Measurements from ENCODE around the gene SBK2. TPM values are rescaled to one million over a fixed set of nuclear protein-coding genes. Genes with fewer than 3 reads are reported as not detected.
"Not testable (repeated sequence)": the region's sequence is repeated elsewhere in the genome, so short reads cannot be mapped to it uniquely, and the experiment has no call there.

Gene SBK2
- total and polyA plus RNA-seq, 2 donors (not counting 3 experiments of a cell fraction or from before 2014, with no cell fraction given): not detected

DNA sequence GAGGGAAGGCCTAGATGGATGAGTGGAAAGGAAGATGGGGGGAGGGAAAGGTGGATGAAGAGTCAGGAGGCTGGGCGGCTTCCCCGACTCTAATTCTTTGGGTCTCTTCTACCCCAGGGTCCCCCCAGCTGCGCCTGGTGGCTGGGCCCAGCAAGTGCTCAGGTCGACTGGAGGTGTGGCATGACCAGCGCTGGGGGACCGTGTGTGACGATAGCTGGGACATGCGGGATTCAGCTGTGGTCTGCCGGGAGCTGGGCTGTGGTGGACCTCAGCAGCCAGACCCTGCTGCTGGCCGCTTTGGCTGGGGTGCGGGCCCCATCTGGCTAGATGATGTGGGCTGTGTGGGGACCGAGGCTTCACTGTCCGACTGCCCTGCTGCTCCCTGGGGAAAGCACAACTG is 39.2 kb downstream of the SBK2 start:
- no peak overlapping the region for H3K27ac ChIP-seq (ENCODE audit: insufficient read depth, low read depth, low read length)
- H4K20me1 ChIP-seq (replicated peaks; ENCODE audit: control insufficient read depth, extremely low read depth, insufficient read depth, low read length): no peaks in the 10 kb centered on the region
- no peaks in the 10 kb centered on the region for H3K79me2 ChIP-seq (ENCODE audit: control insufficient read depth, insufficient read depth, low read length)
- no peak overlapping the region for H3K4me2 ChIP-seq (ENCODE audit: insufficient read depth, low read length)
- intact Hi-C loops (cut with micrococcal nuclease): no loop called here
- H3K9me1 ChIP-seq (replicated peaks; ENCODE audit: control insufficient read depth, extremely low read depth, insufficient read depth, low read length): no peaks in the 10 kb centered on the region
- dilution Hi-C loops (cut with MboI; ENCODE audit: extremely low pct_ligation_motif_present, low sequenced_read_pairs): no loop called here
- TF ChIP-seq EZH2 (IDR thresholded peaks at IDR 0.05; ENCODE audit: borderline replicate concordance, low read depth, low read length, severe bottlenecking): no peak
- TF ChIP-seq, protein P1, sequence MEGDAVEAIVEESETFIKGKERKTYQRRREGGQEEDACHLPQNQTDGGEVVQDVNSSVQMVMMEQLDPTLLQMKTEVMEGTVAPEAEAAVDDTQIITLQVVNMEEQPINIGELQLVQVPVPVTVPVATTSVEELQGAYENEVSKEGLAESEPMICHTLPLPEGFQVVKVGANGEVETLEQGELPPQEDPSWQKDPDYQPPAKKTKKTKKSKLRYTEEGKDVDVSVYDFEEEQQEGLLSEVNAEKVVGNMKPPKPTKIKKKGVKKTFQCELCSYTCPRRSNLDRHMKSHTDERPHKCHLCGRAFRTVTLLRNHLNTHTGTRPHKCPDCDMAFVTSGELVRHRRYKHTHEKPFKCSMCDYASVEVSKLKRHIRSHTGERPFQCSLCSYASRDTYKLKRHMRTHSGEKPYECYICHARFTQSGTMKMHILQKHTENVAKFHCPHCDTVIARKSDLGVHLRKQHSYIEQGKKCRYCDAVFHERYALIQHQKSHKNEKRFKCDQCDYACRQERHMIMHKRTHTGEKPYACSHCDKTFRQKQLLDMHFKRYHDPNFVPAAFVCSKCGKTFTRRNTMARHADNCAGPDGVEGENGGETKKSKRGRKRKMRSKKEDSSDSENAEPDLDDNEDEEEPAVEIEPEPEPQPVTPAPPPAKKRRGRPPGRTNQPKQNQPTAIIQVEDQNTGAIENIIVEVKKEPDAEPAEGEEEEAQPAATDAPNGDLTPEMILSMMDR (IDR thresholded peaks at IDR 0.05; ENCODE audit: extremely low read depth in 1 of 2, insufficient read depth in 1 of 2, low read depth in 1 of 2, low read length in 2 of 2): no peak
- no peak for TF ChIP-seq POLR2AphosphoS5 (IDR thresholded peaks at IDR 0.05; ENCODE audit: insufficient read depth, low read depth, low read length)
- no peak for TF ChIP-seq MYC (IDR thresholded peaks at IDR 0.05; ENCODE audit: low read depth, low read length)
- TF ChIP-seq POLR2A (IDR thresholded peaks at IDR 0.05; ENCODE audit: low read depth, low read length): no peak
- no peak for TF ChIP-seq FOS (IDR thresholded peaks at IDR 0.05; ENCODE audit: borderline replicate concordance, insufficient read depth, low read length)
- TF ChIP-seq, protein P2, sequence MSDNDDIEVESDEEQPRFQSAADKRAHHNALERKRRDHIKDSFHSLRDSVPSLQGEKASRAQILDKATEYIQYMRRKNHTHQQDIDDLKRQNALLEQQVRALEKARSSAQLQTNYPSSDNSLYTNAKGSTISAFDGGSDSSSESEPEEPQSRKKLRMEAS (IDR thresholded peaks at IDR 0.05; ENCODE audit: insufficient read depth, insufficient read length): no peak
- no peak for TF ChIP-seq JUN (IDR thresholded peaks at IDR 0.05; ENCODE audit: borderline replicate concordance, insufficient read depth, insufficient read length, low read depth)
- TF ChIP-seq GATA2 (IDR thresholded peaks at IDR 0.05; ENCODE audit: insufficient read depth, insufficient read length, low read depth, low read length): no peak
- no peaks in the 10 kb centered on the region for H3K36me3 ChIP-seq (ENCODE audit: control insufficient read depth in 2 of 2, extremely low read depth in 1 of 2, insufficient read depth in 2 of 2, low read length in 2 of 2)
- POLR2A ChIA-PET: interaction anchor here (0.6 kb wide), 1 partner anchor 85 kb away, joined by 4 read pairs; no protein-coding TSS in a partner anchor
- no peak overlapping the region for H2AFZ ChIP-seq (ENCODE audit: low read depth, low read length)
- DNase-seq (ENCODE audit: low read depth, low spot score) (no peak), FAIRE-seq (no peak)
- CTCF ChIA-PET: interaction anchor here (2.7 kb wide), 1 partner anchor 30 kb away, joined by 22 read pairs; no protein-coding TSS in a partner anchor
- BruUV-seq (replicated peaks): no TSS peak
- no peaks in the 10 kb centered on the region for H3K9me3 ChIP-seq (replicated peaks; ENCODE audit: control insufficient read depth, insufficient read depth, low read length)
- no peak overlapping the region for H3K9ac ChIP-seq (replicated peaks; ENCODE audit: extremely low read depth, insufficient read depth, low read length)
- H3K4me1 ChIP-seq (ENCODE audit: control insufficient read depth, extremely low read depth, insufficient read depth, low read length): no peaks in the 10 kb centered on the region
- no peak overlapping the region for H3K4me3 ChIP-seq (replicated peaks in 1 of 3; ENCODE audit: insufficient read depth in 1 of 3, low read depth in 1 of 3, low read length in 3 of 3)
- no peaks in the 10 kb centered on the region for H3K27me3 ChIP-seq (ENCODE audit: control insufficient read depth in 2 of 2, insufficient read depth in 2 of 2, low read length in 2 of 2)

DNA sequence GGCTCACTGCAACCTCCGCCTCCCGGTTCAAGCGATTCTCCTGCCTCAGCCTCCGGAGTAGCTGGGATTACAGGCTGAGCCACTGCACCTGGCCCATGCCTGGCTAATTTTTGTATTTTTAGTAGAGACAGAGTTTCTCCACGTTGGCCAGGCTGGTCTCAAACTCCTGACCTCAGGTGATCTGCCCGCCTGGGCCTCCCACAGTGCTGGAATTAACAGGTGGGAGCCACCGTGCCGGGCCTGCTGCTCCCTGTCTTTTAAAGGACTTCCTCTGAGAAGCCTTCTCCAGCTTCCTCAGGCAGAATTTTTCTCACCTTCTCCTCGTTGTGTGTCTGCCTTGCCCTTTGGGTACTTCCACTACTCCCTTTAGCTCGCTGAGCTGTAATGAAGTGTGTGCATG is 40.1 kb downstream of the SBK2 start:
- FAIRE-seq; H3K4me3 ChIP-seq (replicated peaks in 1 of 3; ENCODE audit: insufficient read depth in 1 of 3, low read depth in 1 of 3, low read length in 3 of 3); H3K27ac ChIP-seq (ENCODE audit: insufficient read depth, low read depth, low read length); dilution Hi-C loops (cut with MboI; ENCODE audit: extremely low pct_ligation_motif_present, low sequenced_read_pairs); H3K9me3 ChIP-seq (replicated peaks; ENCODE audit: control insufficient read depth, insufficient read depth, low read length); H3K27me3 ChIP-seq (ENCODE audit: control insufficient read depth in 2 of 2, insufficient read depth in 2 of 2, low read length in 2 of 2); H4K20me1 ChIP-seq (replicated peaks; ENCODE audit: control insufficient read depth, extremely low read depth, insufficient read depth, low read length); H3K9me1 ChIP-seq (replicated peaks; ENCODE audit: control insufficient read depth, extremely low read depth, insufficient read depth, low read length); H3K79me2 ChIP-seq (ENCODE audit: control insufficient read depth, insufficient read depth, low read length); H3K9ac ChIP-seq (replicated peaks; ENCODE audit: extremely low read depth, insufficient read depth, low read length); BruUV-seq (replicated peaks); H3K4me2 ChIP-seq (ENCODE audit: insufficient read depth, low read length); H3K36me3 ChIP-seq (ENCODE audit: control insufficient read depth in 2 of 2, extremely low read depth in 1 of 2, insufficient read depth in 2 of 2, low read length in 2 of 2); H2AFZ ChIP-seq (ENCODE audit: low read depth, low read length); H3K4me1 ChIP-seq (ENCODE audit: control insufficient read depth, extremely low read depth, insufficient read depth, low read length); DNase-seq (ENCODE audit: low read depth, low spot score); intact Hi-C loops (cut with micrococcal nuclease): not testable (repeated sequence)
- POLR2A ChIA-PET: interaction anchor here (0.8 kb wide), 1 partner anchor 20 kb away, joined by 6 read pairs; no protein-coding TSS in a partner anchor
- CTCF ChIA-PET: interaction anchor here (0.9 to 1.2 kb wide), 2 partner anchors 29 to 356 kb away, joined by 3 read pairs; no protein-coding TSS in a partner anchor

All from endothelial cell of umbilical vein (primary cell).